IPS DF 6.9 (cell line): ENCODE results near the gene SMPD3.

Experiments
- DNase-seq: peaks from one replicate; pipeline ENCODE4 v3.0.0-alpha.2; 2013; ENCODE audit warnings: low read depth, low spot score
- H3K27ac ChIP-seq: one replicate; pipeline ENCODE4 v1.5.1; 2013; ENCODE audit warnings: low read length, control low read depth
- H3K27me3 ChIP-seq: 2 replicates; pipeline ENCODE4 v1.6.1; 2013; ENCODE audit warnings: mild to moderate bottlenecking, low read length; ENCODE audit not compliant: control insufficient read depth, insufficient read depth
- H3K36me3 ChIP-seq: 2 replicates; pipeline ENCODE4 v1.6.1; 2013; ENCODE audit warnings: low read length; ENCODE audit not compliant: control insufficient read depth, insufficient read depth
- H3K4me1 ChIP-seq: 2 replicates; pipeline ENCODE4 v1.6.1; 2013; ENCODE audit warnings: low read length; ENCODE audit not compliant: control insufficient read depth, insufficient read depth
- H3K4me3 ChIP-seq: 2 replicates; pipeline ENCODE4 v1.5.1; 2013; ENCODE audit warnings: mild to moderate bottlenecking, low read length
- H3K9me3 ChIP-seq: 2 replicates; pipeline ENCODE4 v1.6.1; 2013; ENCODE audit warnings: low read length, inconsistent platforms; ENCODE audit not compliant: control insufficient read depth, insufficient read depth
- whole genome bisulfite sequencing: extraction: QIAGEN DNeasy Blood & Tissue Kit; methylation state at CpG from one replicate; pipeline ENCODE4 v1.1.7; 2013; ENCODE audit warnings: mixed read lengths, missing lambda C conversion rate; ENCODE audit not compliant: insufficient read length, insufficient coverage; 5-methylcytosine and 5-hydroxymethylcytosine counted together

Gene SMPD3

GRCh38 chr16:68356919-68357286 is 91.4 kb downstream of the SMPD3 start:
- peaks cover 33% of the 10 kb centered on the region for H3K36me3 ChIP-seq
- H3K27ac ChIP-seq: no peak overlapping the region
- H3K9me3 ChIP-seq: no peaks in the 10 kb centered on the region
- no peaks in the 10 kb centered on the region for H3K27me3 ChIP-seq
- WGBS: no CpG with 5 or more reads among the region's 5 CpGs
- no peaks in the 10 kb centered on the region for H3K4me1 ChIP-seq
- no peak for DNase-seq
- H3K4me3 ChIP-seq: no peak overlapping the region

GRCh38 chr16:68356249-68356918 is 91.9 kb downstream of the SMPD3 start:
- Histone ChIP-seq H3K36me3 (peaks cover 33% of the 10 kb centered on the region), H3K4me1 (no peaks in the 10 kb centered on the region), H3K9me3 (no peaks in the 10 kb centered on the region), H3K27ac (no peak overlapping the region), H3K27me3 (no peaks in the 10 kb centered on the region), H3K4me3 (no peak overlapping the region)
- DNase-seq: no peak
- WGBS: no CpG with 5 or more reads among the region's 28 CpGs

GRCh38 chr16:68355447-68356248 is 92.7 kb downstream of the SMPD3 start:
- Histone ChIP-seq H3K27ac (no peak overlapping the region), H3K4me1 (no peaks in the 10 kb centered on the region), H3K9me3 (no peaks in the 10 kb centered on the region), H3K4me3 (no peak overlapping the region), H3K36me3 (peaks cover 33% of the 10 kb centered on the region), H3K27me3 (no peaks in the 10 kb centered on the region)
- no peak for DNase-seq
- WGBS: no CpG with 5 or more reads among the region's 28 CpGs

GRCh38 chr16:68354816-68355215 is 93.5 kb downstream of the SMPD3 start:
- no peaks in the 10 kb centered on the region for H3K9me3 ChIP-seq
- H3K27ac ChIP-seq: no peak overlapping the region
- H3K27me3 ChIP-seq: no peaks in the 10 kb centered on the region
- DNase-seq: no peak
- H3K36me3 ChIP-seq: peaks cover 33% of the 10 kb centered on the region
- no peaks in the 10 kb centered on the region for H3K4me1 ChIP-seq
- no peak overlapping the region for H3K4me3 ChIP-seq
- WGBS: no CpG with 5 or more reads among the region's 9 CpGs

- DNase-seq: no peak
- peaks cover 35% of the 10 kb centered on the region for H3K36me3 ChIP-seq
These were observed 94.9 kb downstream of the SMPD3 start for GRCh38 chr16:68353366-68353765.

GRCh38 chr16:68351991-68352431 is 96.3 kb downstream of the SMPD3 start:
- H3K4me1 ChIP-seq: no peaks in the 10 kb centered on the region

More at GRCh38 chr16:68353366-68353765, 94.9 kb downstream of the SMPD3 start:
- H3K27me3 ChIP-seq: no peaks in the 10 kb centered on the region
- H3K4me3 ChIP-seq: no peak overlapping the region
- no peaks in the 10 kb centered on the region for H3K9me3 ChIP-seq
- no peak overlapping the region for H3K27ac ChIP-seq
- no peaks in the 10 kb centered on the region for H3K4me1 ChIP-seq
- no CpG with 5 or more reads among the region's 13 CpGs for WGBS

GRCh38 chr16:68351463-68351862 is 96.8 kb downstream of the SMPD3 start:
- Histone ChIP-seq H3K4me1 (no peaks in the 10 kb centered on the region), H3K27me3 (no peaks in the 10 kb centered on the region), H3K36me3 (peaks cover 27% of the 10 kb centered on the region), H3K4me3 (no peak overlapping the region), H3K9me3 (no peaks in the 10 kb centered on the region), H3K27ac (no peak overlapping the region)
- WGBS: no CpG with 5 or more reads among the region's 11 CpGs
- no peak for DNase-seq

More at GRCh38 chr16:68351991-68352431, 96.3 kb downstream of the SMPD3 start:
- no peak overlapping the region for H3K27ac ChIP-seq
- WGBS: no CpG with 5 or more reads among the region's 11 CpGs
- no peaks in the 10 kb centered on the region for H3K27me3 ChIP-seq
- H3K9me3 ChIP-seq: no peaks in the 10 kb centered on the region
- H3K4me3 ChIP-seq: no peak overlapping the region
- H3K36me3 ChIP-seq: peaks cover 33% of the 10 kb centered on the region
- no peak for DNase-seq

- Histone ChIP-seq H3K36me3 (peaks cover 25% of the 10 kb centered on the region), H3K4me3 (no peak overlapping the region), H3K27me3 (no peaks in the 10 kb centered on the region), H3K4me1 (no peaks in the 10 kb centered on the region), H3K9me3 (no peaks in the 10 kb centered on the region), H3K27ac (no peak overlapping the region)
- DNase-seq: no peak
- no CpG with 5 or more reads among the region's 10 CpGs for WGBS
These were observed 97.4 kb downstream of the SMPD3 start for GRCh38 chr16:68350813-68351350.

- no peak for DNase-seq
- H3K27ac ChIP-seq: no peak overlapping the region
- H3K4me1 ChIP-seq: no peaks in the 10 kb centered on the region
- peaks cover 22% of the 10 kb centered on the region for H3K36me3 ChIP-seq
- no peaks in the 10 kb centered on the region for H3K9me3 ChIP-seq
- H3K27me3 ChIP-seq: no peaks in the 10 kb centered on the region
- no peak overlapping the region for H3K4me3 ChIP-seq
- no CpG with 5 or more reads among the region's 10 CpGs for WGBS
These were observed 98.4 kb downstream of the SMPD3 start for GRCh38 chr16:68349838-68350410.

GRCh38 chr16:68348639-68349445 is 99.5 kb downstream of the SMPD3 start:
- no peaks in the 10 kb centered on the region for H3K4me1 ChIP-seq
- no CpG with 5 or more reads among the region's 27 CpGs for WGBS
- H3K4me3 ChIP-seq: no peak overlapping the region
- no peaks in the 10 kb centered on the region for H3K9me3 ChIP-seq
- H3K27ac ChIP-seq: no peak overlapping the region
- peaks cover 19% of the 10 kb centered on the region for H3K36me3 ChIP-seq
- DNase-seq: no peak
- H3K27me3 ChIP-seq: no peaks in the 10 kb centered on the region
